T-helper 9 cell (primary cell): ENCODE results near the gene RMRP.

Experiments
- DNase-seq: peaks from one replicate; pipeline ENCODE4 v3.0.0-alpha.2; 2020

RMRP gene

DNA sequence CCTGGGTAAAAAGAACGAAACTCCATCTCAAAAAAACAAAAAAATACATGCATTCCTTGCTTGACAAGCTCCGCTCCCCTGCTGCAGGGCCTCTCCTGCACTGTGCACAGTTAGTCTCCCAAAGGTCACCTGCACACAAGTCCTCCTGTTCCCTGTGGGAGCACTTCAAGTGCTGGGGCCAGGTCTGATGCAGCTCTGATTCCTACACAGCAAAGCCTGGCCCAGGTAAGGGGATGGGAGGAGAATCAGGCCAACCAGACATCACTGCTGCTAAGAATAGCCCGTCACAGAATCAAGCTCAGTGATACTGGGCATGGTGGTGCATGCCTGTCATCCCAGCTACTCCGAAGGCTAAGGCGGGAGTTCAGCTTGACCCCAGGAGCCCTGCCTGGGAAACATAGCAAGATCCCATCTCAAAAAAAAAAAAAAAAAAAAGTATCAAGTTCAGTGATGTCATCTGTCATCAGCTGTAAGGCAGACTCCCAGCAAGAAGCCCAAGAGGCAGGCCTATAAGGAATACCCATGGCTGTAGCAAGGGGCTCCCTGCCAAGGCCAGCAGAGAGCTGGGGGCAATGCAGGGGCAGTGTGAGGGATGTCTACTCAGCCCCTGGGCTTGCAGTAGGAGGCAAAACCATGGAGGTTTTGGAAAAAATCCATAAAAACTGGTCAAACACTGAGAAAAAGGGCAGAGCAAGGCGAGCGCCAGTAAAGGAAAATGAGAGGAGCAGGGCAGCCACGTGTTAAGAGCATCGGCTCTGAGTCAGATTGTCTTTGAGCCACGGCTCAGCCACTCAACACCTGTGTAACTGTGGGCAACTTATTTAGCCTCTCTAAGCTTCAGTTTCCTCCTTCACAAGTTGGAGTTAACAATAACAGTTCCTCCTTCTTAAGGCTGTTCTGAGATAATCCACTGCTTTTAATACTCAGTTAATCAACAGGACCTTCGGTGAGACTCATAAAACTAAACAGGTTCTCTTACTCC lies 28.7 kb upstream of the RMRP start:
- no peak for DNase-seq

DNA sequence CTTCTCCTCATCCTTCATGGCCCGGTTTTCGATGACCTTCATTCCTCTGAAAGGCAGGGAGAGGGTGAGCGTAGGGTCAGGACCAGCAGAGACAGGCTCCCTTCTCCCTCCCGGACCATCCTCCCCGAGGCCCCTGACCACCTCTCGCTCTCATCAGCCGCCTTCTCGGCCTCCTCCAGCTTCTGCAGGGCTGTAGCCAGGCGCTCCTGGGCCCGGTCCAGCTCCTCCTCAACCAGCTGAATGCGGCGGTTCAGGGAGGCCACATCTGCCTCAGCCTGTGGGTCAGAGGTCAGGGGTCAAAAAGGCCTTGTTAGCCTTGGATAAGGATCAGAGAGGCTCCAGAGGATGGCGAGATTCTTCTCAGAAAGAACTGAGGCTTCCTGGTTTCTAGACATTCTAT lies 27.7 kb upstream of the RMRP start:
- DNase-seq, result no peak

DNA sequence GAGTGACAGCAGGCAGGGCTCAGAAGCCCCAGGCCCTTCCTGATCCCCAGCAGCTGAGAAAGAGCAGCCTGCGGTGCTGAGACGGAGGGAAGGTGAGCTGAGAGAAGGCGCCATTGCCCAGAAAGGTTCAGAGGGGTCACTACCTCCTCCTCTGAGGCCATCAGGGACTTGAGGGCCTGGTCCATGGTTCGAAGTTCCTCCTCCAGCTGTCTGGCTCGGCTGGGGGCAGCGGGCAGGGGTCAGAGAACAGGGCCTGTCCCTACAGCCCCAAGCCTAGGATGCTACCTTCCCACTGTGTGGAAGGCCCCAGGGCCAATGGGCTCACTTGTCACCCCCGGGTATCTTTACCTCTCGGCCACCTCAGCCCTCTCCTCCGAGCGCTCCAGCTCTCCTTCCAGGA lies 27.1 kb upstream of the RMRP start:
- no peak for DNase-seq

DNA sequence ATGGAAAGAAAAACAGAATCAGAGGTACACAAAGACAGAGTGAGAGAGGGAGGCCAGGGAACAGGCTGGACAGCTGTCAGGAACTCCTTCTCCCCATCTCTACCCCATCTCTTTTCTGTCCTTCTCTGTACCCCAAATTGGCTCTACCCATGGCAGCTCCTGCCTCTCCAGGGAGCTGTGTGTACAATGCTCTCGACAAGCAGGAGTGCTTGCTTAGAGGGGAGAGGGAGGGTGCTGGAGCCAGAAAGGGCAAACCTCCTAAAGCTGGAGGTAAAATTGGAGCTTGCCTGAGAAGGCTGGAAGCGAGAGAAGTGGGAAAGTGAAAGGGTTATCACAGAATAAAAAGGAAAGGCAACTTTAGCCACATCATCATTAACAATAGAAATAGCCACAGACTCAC lies 25.5 kb upstream of the RMRP start:
- DNase-seq, result no peak

DNA sequence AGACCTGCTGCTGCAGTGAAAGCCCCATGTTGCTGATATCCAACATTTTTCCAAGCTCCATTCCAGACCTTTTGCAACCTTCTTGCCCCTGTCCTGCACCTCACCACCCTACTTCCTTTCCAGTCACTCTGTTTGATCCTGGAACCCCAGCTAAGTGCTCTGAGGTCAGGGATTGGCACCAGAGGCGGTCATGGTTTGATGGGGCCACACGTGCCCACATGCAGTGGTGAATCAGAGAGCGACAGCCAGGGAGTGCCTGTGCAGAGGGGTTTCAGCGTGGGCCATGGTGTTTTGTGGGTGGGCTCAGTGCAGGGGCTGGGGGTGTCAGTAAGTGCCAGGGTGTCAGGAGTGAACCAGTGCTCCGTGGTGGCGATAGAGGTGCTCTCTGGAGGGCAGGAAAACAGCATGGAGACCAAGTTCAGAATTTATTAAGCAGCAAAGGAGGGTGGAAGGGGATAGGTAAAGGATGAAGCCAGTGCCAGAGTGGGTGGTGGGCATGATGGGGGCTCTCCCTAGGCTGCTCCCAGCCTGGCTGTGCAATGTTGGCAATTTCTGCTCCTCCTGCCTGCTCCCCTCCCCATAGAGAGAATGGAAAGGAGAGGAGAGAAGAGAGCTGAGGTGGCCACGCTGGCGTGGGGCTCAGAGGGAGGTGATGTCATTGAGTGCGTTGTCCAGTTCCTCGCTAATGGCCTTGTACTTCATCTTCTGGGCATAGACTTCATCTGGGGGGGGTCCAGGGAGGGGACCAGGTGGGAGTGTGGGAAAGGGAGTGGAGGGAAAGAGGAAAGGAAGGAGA lies 24.9 kb upstream of the RMRP start:
- no peak for DNase-seq

DNA sequence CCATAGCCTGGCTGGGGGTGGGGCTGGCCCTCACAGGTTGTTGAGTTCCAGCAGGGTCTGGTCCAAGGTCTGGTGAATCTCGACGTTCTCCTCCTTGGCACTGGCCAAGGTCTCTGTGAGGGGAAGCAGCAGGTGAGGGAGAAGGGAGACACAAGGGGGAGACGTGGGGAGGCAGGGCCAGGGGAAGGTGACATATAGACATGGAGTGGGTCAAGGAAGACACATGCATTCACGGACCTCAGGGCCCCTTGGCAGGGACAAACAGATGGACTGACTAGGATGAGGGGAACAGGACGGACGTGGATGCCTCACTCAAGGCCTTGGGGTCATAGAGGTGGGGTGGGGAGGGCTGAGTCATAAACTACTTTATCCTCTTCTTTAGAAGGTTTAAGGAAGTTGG lies 24.2 kb upstream of the RMRP start:
- DNase-seq, result no peak

DNA sequence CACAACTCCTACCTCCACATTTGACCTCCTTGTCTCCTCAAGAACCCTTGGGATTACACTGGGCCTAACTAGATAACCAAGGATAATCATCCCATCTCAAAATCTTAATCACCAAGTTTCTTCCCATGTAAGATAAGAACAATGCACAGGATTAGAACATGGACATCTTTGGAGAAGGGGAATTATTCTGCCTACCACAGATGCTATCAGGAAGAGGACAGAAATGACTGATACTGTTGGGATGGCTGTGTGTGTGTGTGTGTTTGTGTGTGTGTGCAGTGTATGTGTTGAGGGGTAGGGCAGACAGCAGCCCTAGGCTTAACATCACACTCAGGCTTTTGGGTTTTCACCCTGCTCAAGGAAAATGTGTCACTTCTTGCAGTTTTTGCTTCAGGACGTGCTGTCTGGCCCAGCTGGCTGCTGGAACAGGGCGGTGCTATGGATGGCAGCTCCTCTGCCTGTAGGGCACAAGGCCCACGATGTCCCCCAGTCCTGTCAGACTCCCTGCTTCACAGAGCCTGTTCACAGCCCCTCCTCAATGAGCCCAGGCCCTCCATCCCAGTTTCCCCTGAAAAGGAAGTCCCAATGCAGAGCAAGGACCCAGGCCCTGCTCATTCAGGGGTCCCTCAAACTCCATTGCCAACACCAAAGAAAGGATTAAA lies 23.7 kb upstream of the RMRP start:
- no peak for DNase-seq

DNA sequence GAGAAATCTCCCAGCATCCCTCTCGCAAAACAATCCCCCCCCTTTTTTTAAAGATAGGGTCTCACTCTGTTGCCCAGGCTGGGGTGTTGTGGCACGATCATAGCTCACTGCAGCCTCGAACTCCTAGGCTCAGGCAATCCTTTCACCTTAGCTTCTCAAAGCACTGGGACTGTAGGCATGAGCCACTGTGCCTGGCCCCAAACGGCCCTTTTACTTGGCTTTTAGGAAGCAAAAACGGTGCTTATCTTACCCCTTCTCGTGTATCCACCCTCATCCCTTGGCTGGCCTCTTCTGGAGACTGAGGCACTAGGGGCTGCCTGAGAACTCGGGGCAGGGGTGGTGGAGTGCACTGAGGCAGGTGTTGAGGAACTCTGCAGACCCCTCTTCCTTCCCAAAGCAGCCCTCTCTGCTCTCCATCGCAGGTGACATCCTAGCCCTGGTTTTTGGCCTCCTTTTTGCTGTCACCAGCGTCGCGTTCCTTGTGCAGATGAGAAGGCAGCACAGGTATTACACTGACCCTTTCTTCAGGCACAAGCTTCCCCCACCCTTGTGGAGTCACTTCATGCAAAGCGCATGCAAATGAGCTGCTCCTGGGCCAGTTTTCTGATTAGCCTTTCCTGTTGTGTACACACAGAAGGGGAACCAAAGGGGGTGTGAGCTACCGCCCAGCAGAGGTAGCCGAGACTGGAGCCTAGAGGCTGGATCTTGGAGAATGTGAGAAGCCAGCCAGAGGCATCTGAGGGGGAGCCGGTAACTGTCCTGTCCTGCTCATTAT lies 22.7 kb upstream of the RMRP start:
- no peak for DNase-seq

DNA sequence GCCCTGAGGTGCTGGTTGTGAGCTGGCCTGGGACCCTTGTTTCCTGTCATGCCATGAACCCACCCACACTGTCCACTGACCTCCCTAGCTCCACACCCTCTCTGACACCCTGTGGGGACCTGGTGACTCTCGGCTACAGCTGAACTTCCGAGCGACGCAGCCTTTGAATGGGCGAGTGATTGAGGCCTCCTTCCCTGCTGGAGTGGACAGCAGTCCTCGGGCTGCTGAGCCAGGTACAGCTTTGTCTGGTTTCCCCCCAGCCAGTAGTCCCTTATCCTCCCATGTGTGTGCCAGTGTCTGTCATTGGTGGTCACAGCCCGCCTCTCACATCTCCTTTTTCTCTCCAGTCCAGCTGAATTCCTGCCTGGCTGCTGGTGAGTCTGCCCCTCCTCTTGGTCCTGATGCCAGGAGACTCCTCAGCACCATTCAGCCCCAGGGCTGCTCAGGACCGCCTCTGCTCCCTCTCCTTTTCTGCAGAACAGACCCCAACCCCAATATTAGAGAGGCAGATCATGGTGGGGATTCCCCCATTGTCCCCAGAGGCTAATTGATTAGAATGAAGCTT lies 22.0 kb upstream of the RMRP start:
- no peak for DNase-seq

DNA sequence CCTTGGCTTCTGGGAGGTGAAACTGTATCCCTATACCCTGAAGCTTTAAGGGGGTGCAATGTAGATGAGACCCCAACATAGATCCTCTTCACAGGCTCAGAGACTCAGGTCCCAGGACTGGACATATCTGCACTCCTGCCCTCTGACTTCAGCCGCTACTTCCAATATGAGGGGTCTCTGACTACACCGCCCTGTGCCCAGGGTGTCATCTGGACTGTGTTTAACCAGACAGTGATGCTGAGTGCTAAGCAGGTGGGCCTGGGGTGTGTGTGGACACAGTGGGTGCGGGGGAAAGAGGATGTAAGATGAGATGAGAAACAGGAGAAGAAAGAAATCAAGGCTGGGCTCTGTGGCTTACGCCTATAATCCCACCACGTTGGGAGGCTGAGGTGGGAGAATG lies 21.3 kb upstream of the RMRP start:
- no peak for DNase-seq

DNA sequence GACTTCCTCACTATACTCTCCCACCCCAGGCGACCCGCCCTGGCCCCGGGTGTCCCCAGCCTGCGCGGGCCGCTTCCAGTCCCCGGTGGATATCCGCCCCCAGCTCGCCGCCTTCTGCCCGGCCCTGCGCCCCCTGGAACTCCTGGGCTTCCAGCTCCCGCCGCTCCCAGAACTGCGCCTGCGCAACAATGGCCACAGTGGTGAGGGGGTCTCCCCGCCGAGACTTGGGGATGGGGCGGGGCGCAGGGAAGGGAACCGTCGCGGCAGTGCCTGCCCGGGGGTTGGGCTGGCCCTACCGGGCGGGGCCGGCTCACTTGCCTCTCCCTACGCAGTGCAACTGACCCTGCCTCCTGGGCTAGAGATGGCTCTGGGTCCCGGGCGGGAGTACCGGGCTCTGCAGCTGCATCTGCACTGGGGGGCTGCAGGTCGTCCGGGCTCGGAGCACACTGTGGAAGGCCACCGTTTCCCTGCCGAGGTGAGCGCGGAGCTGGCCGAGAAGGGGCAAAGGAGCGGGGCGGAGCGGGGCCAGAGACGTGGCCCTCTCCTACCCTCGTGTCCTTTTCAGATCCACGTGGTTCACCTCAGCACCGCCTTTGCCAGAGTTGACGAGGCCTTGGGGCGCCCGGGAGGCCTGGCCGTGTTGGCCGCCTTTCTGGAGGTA lies 18.0 kb upstream of the RMRP start:
- peak; percentile 27 for DNase-seq

DNA sequence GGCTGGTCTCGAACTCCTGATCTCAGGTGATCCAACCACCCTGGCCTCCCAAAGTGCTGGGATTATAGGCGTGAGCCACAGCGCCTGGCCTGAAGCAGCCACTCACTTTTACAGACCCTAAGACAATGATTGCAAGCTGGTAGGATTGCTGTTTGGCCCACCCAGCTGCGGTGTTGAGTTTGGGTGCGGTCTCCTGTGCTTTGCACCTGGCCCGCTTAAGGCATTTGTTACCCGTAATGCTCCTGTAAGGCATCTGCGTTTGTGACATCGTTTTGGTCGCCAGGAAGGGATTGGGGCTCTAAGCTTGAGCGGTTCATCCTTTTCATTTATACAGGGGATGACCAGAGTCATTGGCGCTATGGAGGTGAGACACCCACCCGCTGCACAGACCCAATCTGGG lies 17.4 kb upstream of the RMRP start:
- DNase-seq, result no peak

DNA sequence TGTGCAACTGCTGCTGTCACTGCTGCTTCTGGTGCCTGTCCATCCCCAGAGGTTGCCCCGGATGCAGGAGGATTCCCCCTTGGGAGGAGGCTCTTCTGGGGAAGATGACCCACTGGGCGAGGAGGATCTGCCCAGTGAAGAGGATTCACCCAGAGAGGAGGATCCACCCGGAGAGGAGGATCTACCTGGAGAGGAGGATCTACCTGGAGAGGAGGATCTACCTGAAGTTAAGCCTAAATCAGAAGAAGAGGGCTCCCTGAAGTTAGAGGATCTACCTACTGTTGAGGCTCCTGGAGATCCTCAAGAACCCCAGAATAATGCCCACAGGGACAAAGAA lies 16.2 kb upstream of the RMRP start:
- no peak for DNase-seq

DNA sequence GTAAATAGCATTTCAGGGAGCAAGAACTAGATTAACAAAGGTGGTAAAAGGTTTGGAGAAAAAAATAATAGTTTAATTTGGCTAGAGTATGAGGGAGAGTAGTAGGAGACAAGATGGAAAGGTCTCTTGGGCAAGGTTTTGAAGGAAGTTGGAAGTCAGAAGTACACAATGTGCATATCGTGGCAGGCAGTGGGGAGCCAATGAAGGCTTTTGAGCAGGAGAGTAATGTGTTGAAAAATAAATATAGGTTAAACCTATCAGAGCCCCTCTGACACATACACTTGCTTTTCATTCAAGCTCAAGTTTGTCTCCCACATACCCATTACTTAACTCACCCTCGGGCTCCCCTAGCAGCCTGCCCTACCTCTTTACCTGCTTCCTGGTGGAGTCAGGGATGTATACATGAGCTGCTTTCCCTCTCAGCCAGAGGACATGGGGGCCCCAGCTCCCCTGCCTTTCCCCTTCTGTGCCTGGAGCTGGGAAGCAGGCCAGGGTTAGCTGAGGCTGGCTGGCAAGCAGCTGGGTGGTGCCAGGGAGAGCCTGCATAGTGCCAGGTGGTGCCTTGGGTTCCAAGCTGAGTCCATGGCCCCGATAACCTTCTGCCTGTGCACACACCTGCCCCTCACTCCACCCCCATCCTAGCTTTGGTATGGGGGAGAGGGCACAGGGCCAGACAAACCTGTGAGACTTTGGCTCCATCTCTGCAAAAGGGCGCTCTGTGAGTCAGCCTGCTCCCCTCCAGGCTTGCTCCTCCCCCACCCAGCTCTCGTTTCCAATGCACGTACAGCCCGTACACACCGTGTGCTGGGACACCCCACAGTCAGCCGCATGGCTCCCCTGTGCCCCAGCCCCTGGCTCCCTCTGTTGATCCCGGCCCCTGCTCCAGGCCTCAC lies 15.6 kb upstream of the RMRP start, which contains the start of gene CA9:
Gene CA9 (plus strand): TSS at position 797 of the 893 bp plus-strand sequence. CDS start 32 bp downstream, at position 829.
- DNase-seq, result no peak

DNA sequence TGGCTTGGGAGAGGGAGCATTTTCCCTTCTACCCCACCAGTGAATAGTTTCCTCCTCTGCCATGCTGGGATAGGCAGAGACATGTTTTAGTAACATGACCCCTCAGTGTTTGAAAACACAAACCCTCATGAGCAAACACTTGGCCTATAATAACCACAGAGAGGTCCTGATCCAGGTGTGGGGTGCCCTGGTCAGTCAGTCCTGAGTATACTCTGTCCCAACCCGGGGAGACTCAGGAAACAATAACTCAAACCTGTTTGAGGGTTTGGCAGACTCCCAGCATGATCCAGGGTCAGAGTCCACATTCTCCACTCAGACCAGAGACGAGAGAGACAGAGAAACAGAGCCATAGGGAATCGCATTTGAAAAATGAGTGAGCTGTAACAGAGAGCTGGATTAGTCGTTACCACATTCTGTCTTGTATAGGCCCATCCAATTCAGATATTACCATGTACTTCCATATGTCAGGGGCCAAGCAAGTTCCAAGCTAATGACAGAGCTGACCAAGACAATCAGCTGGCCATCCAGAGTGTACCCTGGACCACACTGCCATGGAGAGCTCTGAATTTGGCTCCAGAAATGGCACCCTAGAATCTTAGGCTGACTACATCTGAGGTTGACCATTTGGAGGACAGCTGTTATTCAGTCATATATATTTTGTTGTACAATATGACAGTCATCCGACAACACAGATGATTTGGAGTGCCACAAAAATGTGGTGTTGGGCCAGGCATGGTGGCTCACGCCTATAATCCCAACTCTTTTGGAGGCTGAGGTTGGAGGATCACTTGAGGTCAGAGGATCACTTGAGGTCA lies 11.7 kb upstream of the RMRP start:
- DNase-seq, result no peak

DNA sequence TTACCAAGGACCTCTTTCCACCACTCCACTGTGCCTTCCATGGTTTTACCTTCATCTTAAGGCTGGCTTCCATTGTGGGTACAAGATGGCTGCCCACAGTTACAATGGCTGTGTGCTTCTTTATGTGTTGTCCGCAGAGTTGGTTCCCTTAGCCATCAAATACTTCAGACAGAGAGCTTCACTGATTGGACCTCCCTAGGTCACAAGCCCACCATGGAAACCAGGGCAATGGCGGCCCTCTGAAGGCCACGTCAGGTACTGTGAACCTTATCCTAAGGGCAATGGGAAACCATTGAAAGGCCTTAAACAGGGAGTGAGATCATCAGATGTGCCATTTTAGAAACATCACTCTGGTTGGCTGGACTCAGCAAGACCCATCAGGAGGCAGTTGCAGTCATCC lies 10.1 kb upstream of the RMRP start:
- DNase-seq, result no peak

DNA sequence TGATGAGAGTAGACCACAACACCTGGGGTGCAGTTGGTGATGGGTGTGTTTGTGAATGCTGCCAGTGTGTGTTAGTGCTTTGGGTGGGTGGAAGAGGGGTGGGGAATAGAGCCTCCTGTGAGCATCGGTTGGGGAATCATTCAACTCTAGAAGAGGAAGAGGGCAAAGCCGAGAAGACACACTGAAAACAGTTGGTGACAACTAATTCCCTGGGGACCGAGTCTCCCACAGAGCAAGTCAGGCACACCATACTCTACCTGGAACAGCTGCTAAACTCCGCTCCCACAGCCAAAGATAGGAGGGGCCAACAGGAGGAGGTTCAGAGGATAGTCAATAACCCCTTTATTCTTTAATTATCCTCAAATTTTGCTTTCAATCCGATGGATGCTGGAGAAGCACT lies 8.7 kb upstream of the RMRP start:
- no peak for DNase-seq

DNA sequence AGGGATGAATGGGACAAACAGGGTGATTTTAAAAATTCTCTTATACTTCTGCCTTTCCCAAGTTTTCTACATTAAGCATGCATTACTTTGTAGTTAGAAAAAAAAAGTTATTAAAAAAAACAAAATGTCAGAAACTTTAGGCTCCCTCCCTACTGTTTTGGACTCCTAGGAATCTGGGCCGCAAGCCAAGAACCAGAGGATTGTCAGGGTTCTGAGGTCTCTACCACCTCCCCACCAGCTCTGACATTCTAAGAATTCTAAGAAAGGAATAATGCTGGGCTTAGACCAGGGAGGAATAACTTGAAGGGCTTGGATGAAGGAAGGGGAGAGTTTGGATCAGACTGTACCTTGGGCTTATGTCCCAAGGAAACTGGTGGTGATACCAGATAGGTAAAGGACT lies 8.2 kb upstream of the RMRP start:
- no peak for DNase-seq

DNA sequence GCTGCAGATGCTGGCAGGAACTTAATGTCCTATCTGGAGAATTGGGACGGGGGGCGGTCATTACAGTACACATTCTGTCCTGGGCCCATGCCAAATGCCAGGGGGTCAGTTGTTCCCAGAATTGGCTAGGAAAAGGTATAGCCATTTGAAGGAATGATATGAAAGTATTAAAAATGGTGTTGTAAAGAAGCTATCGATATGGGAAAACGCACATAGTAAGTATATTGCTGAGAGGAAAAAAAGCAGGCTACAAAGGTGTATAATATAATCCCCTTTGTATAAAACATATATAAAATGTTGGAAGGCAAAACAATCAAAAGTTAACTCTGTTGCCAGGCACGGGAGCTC lies 7.6 kb upstream of the RMRP start:
- DNase-seq, result no peak
